Measurements from ENCODE around the gene ZNF496.

The ZNF496 gene

GRCh38 chr1:247362153-247362552 is 30.5 kb upstream of the ZNF496 start:
- Histone ChIP-seq H3K9ac (ENCODE audit: low read depth, low read length) (no peak overlapping the region), H3K36me3 (ENCODE audit: insufficient read depth, low read length) (no peaks in the 10 kb centered on the region)
- TF ChIP-seq CTCF (IDR thresholded peaks at IDR 0.05; ENCODE audit: borderline replicate concordance, extremely low read depth, low read length, poor library complexity, severe bottlenecking) (no peak), EZH2 (IDR thresholded peaks at IDR 0.05; ENCODE audit: borderline replicate concordance, low read depth, low read length, severe bottlenecking) (no peak)

GRCh38 chr1:247360991-247361731 is 29.5 kb upstream of the ZNF496 start:
- H2AFZ ChIP-seq (ENCODE audit: low read depth, low read length) = no peak overlapping the region
- no peak overlapping the region for H3K27ac ChIP-seq (ENCODE audit: low read length)
- H3K36me3 ChIP-seq (ENCODE audit: insufficient read depth, low read length) = no peaks in the 10 kb centered on the region
- no peak overlapping the region for H3K4me3 ChIP-seq (ENCODE audit: low read depth in 1 of 2, low read length in 2 of 2)
- no peaks in the 10 kb centered on the region for H3K79me2 ChIP-seq (ENCODE audit: insufficient read depth, low read length)
- H3K9me3 ChIP-seq (ENCODE audit: insufficient read depth, low read length, severe bottlenecking) = peaks cover 12% of the 10 kb centered on the region
- H3K4me1 ChIP-seq (ENCODE audit: insufficient read depth, low read length) = no peaks in the 10 kb centered on the region
- H3K4me2 ChIP-seq (ENCODE audit: insufficient read depth, low read length) = no peak overlapping the region
- no peak for DNase-seq
- no peaks in the 10 kb centered on the region for H4K20me1 ChIP-seq (ENCODE audit: insufficient read depth, low read length)
- no peaks in the 10 kb centered on the region for H3K27me3 ChIP-seq (ENCODE audit: insufficient read depth, low read length, poor library complexity)
- H3K9ac ChIP-seq (ENCODE audit: low read depth, low read length) = no peak overlapping the region
- ATAC-seq (ENCODE audit: insufficient read depth, low read depth) = no peak
- no peak for TF ChIP-seq EZH2 (IDR thresholded peaks at IDR 0.05; ENCODE audit: borderline replicate concordance, low read depth, low read length, severe bottlenecking)
- no peak for TF ChIP-seq CTCF (IDR thresholded peaks at IDR 0.05; ENCODE audit: borderline replicate concordance, extremely low read depth, low read length, poor library complexity, severe bottlenecking)

More at GRCh38 chr1:247362153-247362552, 30.5 kb upstream of the ZNF496 start:
- no peaks in the 10 kb centered on the region for H3K4me1 ChIP-seq (ENCODE audit: insufficient read depth, low read length)
- H3K4me2 ChIP-seq (ENCODE audit: insufficient read depth, low read length) = no peak overlapping the region
- H3K27me3 ChIP-seq (ENCODE audit: insufficient read depth, low read length, poor library complexity) = no peaks in the 10 kb centered on the region
- peaks cover 12% of the 10 kb centered on the region for H3K9me3 ChIP-seq (ENCODE audit: insufficient read depth, low read length, severe bottlenecking)
- no peaks in the 10 kb centered on the region for H4K20me1 ChIP-seq (ENCODE audit: insufficient read depth, low read length)
- H2AFZ ChIP-seq (ENCODE audit: low read depth, low read length) = no peak overlapping the region
- DNase-seq (no peak), ATAC-seq (ENCODE audit: insufficient read depth, low read depth) (no peak)
- no peak overlapping the region for H3K27ac ChIP-seq (ENCODE audit: low read length)
- no peak overlapping the region for H3K4me3 ChIP-seq (ENCODE audit: low read depth in 1 of 2, low read length in 2 of 2)
- H3K79me2 ChIP-seq (ENCODE audit: insufficient read depth, low read length) = no peaks in the 10 kb centered on the region

GRCh38 chr1:247360116-247360898 is 28.6 kb upstream of the ZNF496 start:
- peaks cover 4% of the 10 kb centered on the region for H3K9me3 ChIP-seq (ENCODE audit: insufficient read depth, low read length, severe bottlenecking)
- H4K20me1 ChIP-seq (ENCODE audit: insufficient read depth, low read length) = no peaks in the 10 kb centered on the region
- DNase-seq (no peak), ATAC-seq (ENCODE audit: insufficient read depth, low read depth) (no peak)
- no peak overlapping the region for H2AFZ ChIP-seq (ENCODE audit: low read depth, low read length)
- H3K27ac ChIP-seq (ENCODE audit: low read length) = no peak overlapping the region
- H3K27me3 ChIP-seq (ENCODE audit: insufficient read depth, low read length, poor library complexity) = no peaks in the 10 kb centered on the region
- no peaks in the 10 kb centered on the region for H3K36me3 ChIP-seq (ENCODE audit: insufficient read depth, low read length)
- H3K9ac ChIP-seq (ENCODE audit: low read depth, low read length) = no peak overlapping the region
- no peaks in the 10 kb centered on the region for H3K79me2 ChIP-seq (ENCODE audit: insufficient read depth, low read length)
- H3K4me3 ChIP-seq (ENCODE audit: low read depth in 1 of 2, low read length in 2 of 2) = no peak overlapping the region
- no peak for TF ChIP-seq CTCF (IDR thresholded peaks at IDR 0.05; ENCODE audit: borderline replicate concordance, extremely low read depth, low read length, poor library complexity, severe bottlenecking)
- TF ChIP-seq EZH2 (IDR thresholded peaks at IDR 0.05; ENCODE audit: borderline replicate concordance, low read depth, low read length, severe bottlenecking) = no peak
- H3K4me1 ChIP-seq (ENCODE audit: insufficient read depth, low read length) = no peaks in the 10 kb centered on the region
- no peak overlapping the region for H3K4me2 ChIP-seq (ENCODE audit: insufficient read depth, low read length)
